OCI-LY1 (cell line): Measurements from ENCODE around the gene ZNF212.

ENCODE experiments used
- H2AFZ ChIP-seq: fragments of 200-600 bp; sonication (generic), shearing (Covaris generic); 2 replicates; pipeline ENCODE4 v1.6.0; 2014; ENCODE audit warnings: antibody characterized with exemption, mild to moderate bottlenecking, low read length
- H3F3A ChIP-seq: fragments of 200-600 bp; sonication (generic), shearing (Covaris generic); 2 replicates; pipeline ENCODE4 v1.6.0; 2014; ENCODE audit warnings: mild to moderate bottlenecking, antibody characterized with exemption, low read length, moderate library complexity; ENCODE audit not compliant: insufficient read depth
- H3K27ac ChIP-seq: fragments of 200-600 bp; sonication (generic); 2 replicates; pipeline ENCODE4 v1.5.1; 2014; ENCODE audit warnings: low read length, mixed run types, mild to moderate bottlenecking, low read depth; ENCODE audit not compliant: poor library complexity, severe bottlenecking
- H3K27me3 ChIP-seq: fragments of 200-600 bp; sonication (generic); 2 replicates; pipeline ENCODE4 v1.6.0; 2014; ENCODE audit warnings: antibody characterized with exemption, mild to moderate bottlenecking, low read length, moderate library complexity; ENCODE audit not compliant: insufficient read depth
- H3K36me3 ChIP-seq: fragments of 200-600 bp; sonication (generic); 2 replicates; pipeline ENCODE4 v1.6.1; 2014; ENCODE audit warnings: mild to moderate bottlenecking, antibody characterized with exemption, low read length, moderate library complexity, mixed read lengths; ENCODE audit not compliant: insufficient read depth
- H3K4me1 ChIP-seq: fragments of 200-600 bp; sonication (generic); 2 replicates; pipeline ENCODE4 v1.5.1; 2014; ENCODE audit warnings: mild to moderate bottlenecking, low read length, moderate library complexity; ENCODE audit not compliant: insufficient read depth, severe bottlenecking
- H3K4me2 ChIP-seq: fragments of 200-600 bp; sonication (generic), shearing (Covaris generic); 2 replicates; pipeline ENCODE4 v1.6.1; 2014; ENCODE audit warnings: low read length
- H3K4me3 ChIP-seq: fragments of 200-600 bp; sonication (generic); 2 replicates; pipeline ENCODE4 v1.5.1; 2014; ENCODE audit warnings: low read length, low read depth, mild to moderate bottlenecking, mixed read lengths; ENCODE audit not compliant: poor library complexity, severe bottlenecking
- H3K79me2 ChIP-seq: fragments of 200-600 bp; shearing (Covaris generic); 2 replicates; pipeline ENCODE4 v1.6.1; 2016; ENCODE audit warnings: mixed run types, low read length, mixed read lengths; ENCODE audit not compliant: insufficient read depth
- H3K9ac ChIP-seq: fragments of 200-600 bp; sonication (generic), shearing (Covaris generic); 2 replicates; pipeline ENCODE4 v1.6.1; 2014; ENCODE audit warnings: mild to moderate bottlenecking, low read length, mixed read lengths
- H3K9me2 ChIP-seq: fragments of 200-600 bp; sonication (generic), shearing (Covaris generic); 2 replicates; pipeline ENCODE4 v1.6.1; 2014; ENCODE audit warnings: low read depth, mild to moderate bottlenecking, low read length, mixed read lengths
- H3K9me3 ChIP-seq: fragments of 200-600 bp; shearing (Covaris generic); 2 replicates; pipeline ENCODE4 v1.6.1; 2014; ENCODE audit warnings: low read length, mixed read lengths
- H4K20me1 ChIP-seq: fragments of 200-600 bp; sonication (generic), shearing (Covaris generic); 2 replicates; pipeline ENCODE4 v1.6.0; 2016; ENCODE audit warnings: mild to moderate bottlenecking, low read length; ENCODE audit not compliant: insufficient read depth
- CTCF ChIP-seq: fragments of 200-600 bp; sonication (generic), shearing (Covaris generic); IDR thresholded peaks from 2 replicates; pipeline ENCODE4 v1.5.1; 2017; ENCODE audit warnings: mild to moderate bottlenecking, antibody characterized with exemption, low read length, moderate library complexity, mixed read lengths
- EZH2 ChIP-seq: fragments of 200-600 bp; sonication (generic), shearing (Covaris generic); IDR thresholded peaks from 2 replicates; pipeline ENCODE4 v1.8.0; 2017; ENCODE audit warnings: borderline replicate concordance, mixed run types, mild to moderate bottlenecking, antibody characterized with exemption, low read length, moderate library complexity, mixed read lengths

ZNF212 gene

GRCh38 chr7:149304006-149304405 lies 64.6 kb downstream of the ZNF212 start:
- no peaks in the 10 kb centered on the region for H4K20me1 ChIP-seq
- H3K9me2 ChIP-seq: no peaks in the 10 kb centered on the region
- H3K27me3 ChIP-seq: peaks cover 3% of the 10 kb centered on the region; the same call in 1 of the 2 replicates
- no peak overlapping the region for H2AFZ ChIP-seq
- no peak overlapping the region for H3K27ac ChIP-seq
- H3K4me1 ChIP-seq: peaks cover 3% of the 10 kb centered on the region
- H3K36me3 ChIP-seq: no peaks in the 10 kb centered on the region
- H3K4me2 ChIP-seq: no peak overlapping the region
- no peaks in the 10 kb centered on the region for H3K79me2 ChIP-seq
- H3K4me3 ChIP-seq: no peak overlapping the region
- no peaks in the 10 kb centered on the region; the same call in 1 of the 2 replicates for H3K9me3 ChIP-seq
- H3K9ac ChIP-seq: no peak overlapping the region
- H3F3A ChIP-seq: no peaks in the 10 kb centered on the region
- no peak for TF ChIP-seq EZH2
- TF ChIP-seq CTCF: no peak
